Globus pallidus (tissue), 1 donor: ENCODE results near the gene GIMAP6.
A peak's percentile ranks its signal among the peaks of the same experiment; 100 is the strongest.
"Not testable (repeated sequence)": the region's sequence is repeated elsewhere in the genome, so short reads cannot be mapped to it uniquely, and the experiment has no call there.

Source experiments
- DNase-seq: peaks from one replicate; pipeline ENCODE4 v3.0.0-alpha.2; 2015; ENCODE audit warnings: low spot score

The GIMAP6 gene

DNA sequence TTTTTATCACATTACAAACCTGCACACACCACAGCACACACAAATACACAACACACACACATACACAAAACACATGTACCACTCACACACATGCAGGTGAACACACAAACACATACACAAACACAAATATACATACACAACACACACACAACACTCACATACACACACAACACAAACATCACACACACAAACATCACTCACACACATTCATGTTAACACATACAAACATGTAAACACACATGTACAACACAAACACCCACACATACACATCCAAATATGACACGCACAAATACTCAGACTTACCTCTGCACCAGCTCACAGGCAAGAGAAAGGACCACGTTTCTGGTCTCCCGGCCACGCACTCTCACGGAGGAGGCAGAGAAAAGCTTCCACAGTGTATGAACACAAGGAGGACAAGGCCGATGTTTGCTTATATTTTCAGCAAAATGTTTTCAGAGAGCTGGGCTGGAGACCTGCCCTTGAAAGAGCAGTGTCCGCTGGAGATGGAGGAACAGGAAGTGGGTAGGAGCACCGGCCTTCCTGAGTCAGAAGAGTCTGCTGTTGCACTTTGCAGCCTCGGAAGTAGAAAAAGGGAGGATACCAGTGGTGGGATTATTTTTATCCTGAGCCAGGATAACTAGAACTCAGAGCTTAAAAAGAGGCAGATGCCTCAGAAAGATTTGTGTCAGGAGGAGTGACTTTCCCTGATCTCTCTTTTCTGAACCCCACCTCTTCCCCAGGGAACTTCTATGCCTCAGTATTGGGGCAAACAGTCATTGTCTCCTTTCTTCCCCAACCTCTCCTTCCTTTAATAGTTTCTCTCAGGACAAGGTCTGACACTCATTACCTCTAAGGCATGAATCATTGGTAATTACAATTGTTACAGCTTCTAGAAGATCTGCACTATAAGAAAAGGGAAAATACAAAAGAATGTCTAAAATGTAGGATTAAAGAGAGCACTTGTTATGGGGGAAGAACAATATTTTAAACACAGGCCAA is at the start of gene GIMAP6:
Gene GIMAP6 (minus strand): TSS at position 520 of the 999 bp plus-strand sequence. CDS start 2,243 bp downstream, outside the sequence.
- peak; percentile 10 for DNase-seq

DNA sequence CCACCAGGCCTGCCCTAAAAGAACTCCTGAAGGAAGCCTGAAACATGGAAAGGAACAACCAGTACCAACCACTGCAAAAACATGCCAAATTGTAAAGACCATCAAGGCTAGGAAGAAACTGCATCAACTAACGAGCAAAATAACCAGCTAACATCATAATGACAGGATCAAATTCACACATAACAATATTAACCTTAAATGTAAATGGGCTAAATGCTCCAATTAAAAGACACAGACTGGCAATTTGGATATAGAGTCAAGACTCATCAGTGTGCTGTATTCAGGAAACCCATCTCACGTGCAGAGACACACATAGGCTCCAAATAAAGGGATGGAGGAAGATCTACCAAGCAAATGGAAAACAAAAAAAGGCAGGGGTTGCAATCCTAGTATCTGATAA is 48.2 kb upstream of the GIMAP6 start:
- not testable (repeated sequence) for DNase-seq

DNA sequence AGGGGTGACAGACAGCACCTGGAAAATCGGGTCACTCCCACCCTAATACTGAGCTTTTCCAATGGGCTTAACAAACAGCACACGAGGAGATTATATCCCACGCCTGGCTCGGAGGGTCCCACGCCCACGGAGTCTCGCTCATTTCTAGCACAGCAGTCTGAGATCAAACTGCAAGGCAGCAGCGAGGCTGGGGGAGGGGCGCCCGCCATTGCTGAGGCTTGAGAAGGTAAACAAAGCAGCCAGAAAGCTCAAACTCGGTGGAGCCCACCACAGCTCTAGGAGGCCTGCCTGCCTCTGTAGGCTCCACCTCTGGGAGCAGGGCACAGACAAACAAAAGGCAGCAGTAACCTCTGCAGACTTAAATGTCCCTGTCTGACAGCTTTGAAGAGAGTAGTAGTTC is 46.4 kb upstream of the GIMAP6 start:
- DNase-seq, result not testable (repeated sequence)

- DNase-seq, result not testable (repeated sequence)
These were observed 44.7 kb upstream of the GIMAP6 start for GRCh38 chr7:150676854-150677253.

DNA sequence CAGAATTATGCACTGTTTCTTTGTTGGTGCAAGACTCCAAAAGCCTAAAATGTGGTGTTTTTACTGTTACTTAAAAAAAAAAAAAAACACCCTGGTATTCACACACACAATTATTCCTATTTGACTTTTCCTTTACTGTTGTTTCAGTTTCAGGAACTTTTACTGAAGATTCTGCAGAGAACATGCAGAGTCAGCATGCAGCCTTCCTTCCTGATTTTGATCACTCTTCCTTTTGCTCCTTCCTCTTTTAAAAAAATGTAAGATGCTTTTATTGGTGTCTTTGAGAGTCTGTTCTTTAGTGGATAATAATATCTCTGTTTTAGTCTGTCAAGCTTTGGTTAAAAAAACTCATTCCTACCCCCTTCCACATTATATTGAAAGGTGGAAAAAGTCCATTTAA is 44.1 kb upstream of the GIMAP6 start:
- peak; percentile 20 for DNase-seq

GRCh38 chr7:150675714-150676113 is 43.5 kb upstream of the GIMAP6 start:
- no peak for DNase-seq

DNA sequence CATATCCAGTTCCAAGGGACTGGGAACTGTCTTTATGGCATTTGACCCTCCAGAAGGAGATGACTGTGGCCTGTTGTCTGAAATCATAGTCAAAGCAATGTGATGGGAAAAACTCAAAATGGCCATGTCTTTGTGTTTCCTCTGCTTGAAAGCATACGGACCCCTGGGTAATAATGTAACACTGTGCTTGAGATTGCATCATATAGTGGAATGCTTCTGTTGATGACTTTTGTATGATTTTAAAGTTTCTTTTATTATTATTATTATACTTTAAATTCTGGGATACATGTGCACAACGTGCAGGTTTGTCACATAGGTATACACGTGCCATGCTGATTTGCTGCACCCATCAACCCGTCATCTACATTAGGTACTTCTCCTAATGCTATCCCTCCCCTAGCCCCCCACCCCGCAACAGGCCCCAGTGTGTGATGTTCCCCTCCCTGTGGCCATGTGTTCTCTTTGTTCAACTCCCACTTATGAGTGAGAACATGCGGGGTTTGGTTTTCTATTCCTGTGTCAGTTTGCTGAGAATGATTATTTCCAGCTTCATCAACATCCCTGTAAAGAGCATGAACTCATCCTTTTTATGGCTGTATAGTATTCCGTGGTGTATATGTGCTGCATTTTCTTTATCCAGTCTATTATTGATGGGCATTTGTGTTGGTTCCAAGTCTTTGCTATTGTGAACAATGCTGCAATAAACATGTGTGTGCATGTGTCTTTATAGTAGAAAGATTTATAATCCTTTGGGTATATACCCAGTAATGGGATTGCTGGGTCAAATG is 39.8 kb upstream of the GIMAP6 start:
- DNase-seq, result not testable (repeated sequence)

GRCh38 chr7:150668977-150669376 is 36.8 kb upstream of the GIMAP6 start:
- DNase-seq, result no peak

DNA sequence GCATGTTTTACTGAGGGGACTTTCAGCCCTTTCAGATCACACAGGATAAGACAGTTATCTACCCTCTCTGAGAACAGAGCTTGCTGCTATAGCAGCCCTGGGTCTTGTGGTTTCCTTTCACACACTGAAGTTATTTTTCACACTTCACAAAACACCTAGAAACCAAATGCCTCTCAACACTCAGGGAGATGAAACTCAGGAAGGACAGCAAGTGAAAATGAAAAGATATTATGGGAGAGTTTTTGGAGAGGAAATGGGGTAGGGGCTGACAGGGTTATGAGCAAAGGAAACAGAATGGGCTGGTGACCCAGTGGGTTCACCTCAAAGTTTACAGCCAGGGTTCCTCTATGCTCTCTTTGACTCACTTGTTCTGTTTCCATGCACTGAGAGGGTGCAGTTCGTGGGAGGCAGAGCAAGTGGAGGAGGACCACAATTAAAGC is 36.3 kb upstream of the GIMAP6 start:
- no peak for DNase-seq

DNA sequence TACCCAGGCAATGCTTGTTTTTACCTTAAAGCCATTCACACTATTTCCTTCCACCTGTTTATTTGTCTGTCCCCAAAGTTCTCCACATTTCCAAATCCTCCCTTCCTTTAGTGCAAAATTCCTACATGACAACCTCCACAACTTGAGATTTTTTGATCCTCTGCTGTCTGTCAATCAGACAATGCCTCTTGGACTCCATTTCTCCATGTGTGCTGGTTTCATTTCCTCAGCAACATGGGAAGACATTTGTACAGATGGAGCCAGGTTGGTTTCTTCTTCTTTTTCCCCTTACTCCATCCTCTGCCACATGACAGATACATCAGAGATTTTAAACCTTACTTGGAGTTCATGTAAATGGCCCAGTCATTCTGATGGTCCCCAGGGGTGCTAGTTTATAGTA is 34.2 kb upstream of the GIMAP6 start:
- peak; percentile 5 for DNase-seq

- peak; percentile 4 for DNase-seq
These were observed 33.7 kb upstream of the GIMAP6 start for GRCh38 chr7:150665896-150666295.

GRCh38 chr7:150665089-150665748 is 33.0 kb upstream of the GIMAP6 start:
- no peak for DNase-seq

- no peak for DNase-seq
These were observed 31.8 kb upstream of the GIMAP6 start for GRCh38 chr7:150663802-150664494.

DNA sequence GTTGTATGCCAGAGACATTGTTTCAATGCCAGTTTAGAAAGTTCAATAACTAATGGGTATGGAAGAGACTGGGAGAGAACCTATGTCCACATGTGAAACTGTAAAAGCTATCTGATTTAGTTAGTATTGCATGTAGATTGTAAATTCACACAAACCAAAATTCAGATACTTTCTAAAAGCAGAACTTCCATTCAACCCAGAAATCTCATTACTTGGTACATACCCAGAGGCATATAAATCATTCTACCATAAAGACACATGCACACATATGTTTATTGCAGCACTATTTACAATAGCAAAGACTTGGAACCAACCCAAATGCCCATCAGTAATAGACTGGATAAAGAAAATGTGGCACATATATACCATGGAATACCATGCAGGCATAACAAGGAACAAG is 30.6 kb upstream of the GIMAP6 start:
- DNase-seq, result not testable (repeated sequence)

DNA sequence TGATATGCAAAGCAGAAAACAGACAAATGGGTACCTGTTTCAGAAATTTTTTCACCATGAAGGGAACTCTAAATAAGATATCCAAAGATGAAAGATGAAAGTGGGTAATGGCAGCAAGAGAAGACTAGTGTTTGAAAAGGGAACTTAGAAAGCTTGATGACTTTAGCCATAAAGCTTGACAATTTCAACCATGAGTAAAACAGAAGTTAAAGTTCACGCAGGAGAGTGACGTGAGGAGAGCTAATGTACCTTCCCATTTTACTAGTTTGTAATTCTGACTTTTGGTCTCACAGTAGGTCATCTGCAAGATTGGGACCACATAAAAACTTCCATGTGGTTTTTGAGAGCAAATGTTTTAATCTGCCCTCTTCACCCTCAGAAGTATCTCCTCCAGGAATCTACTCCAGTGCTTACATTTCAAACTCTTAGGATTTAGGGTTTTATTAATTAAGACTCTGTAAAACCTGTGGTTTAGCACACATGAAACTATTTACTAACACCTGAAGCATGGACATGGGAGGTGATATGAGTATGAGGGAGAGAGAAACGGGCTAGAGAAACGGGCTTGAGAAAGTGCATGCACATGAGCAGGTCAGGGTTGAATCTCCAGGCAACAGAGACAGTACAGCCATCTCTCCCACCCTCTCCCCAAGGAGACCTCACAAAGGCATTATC is 28.9 kb upstream of the GIMAP6 start:
- no peak for DNase-seq

GRCh38 chr7:150657526-150657925 is 25.3 kb upstream of the GIMAP6 start:
- DNase-seq, result no peak

- DNase-seq, result no peak
These were observed 23.9 kb upstream of the GIMAP6 start for GRCh38 chr7:150656047-150656446.

DNA sequence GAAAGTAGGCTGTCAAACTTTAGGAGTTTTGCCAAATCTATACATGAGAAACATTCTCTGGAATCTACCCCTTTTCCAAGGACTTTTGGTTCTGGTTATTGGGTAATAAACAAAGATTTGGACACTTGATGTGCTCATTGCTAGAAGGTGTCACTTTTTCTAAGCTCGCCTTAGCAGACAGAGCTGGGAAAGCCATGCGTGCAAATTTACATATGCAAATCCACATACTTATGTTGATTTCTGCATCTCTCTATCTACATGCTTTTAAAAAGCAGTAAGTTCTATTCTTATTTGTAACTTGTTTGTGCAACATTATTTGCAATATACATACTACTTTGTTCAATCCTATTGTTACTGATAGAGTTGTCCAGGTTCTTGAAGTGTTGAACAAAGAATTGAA is 22.5 kb upstream of the GIMAP6 start:
- DNase-seq, result no peak

- DNase-seq, result no peak
These were observed 16.8 kb upstream of the GIMAP6 start for GRCh38 chr7:150649080-150649385.

GRCh38 chr7:150648353-150649079 is 16.3 kb upstream of the GIMAP6 start:
- DNase-seq, result no peak
